Muscle layer of duodenum (tissue), 2 donors: ENCODE measurements around the gene HIF1AN.

Experiments used
- H3K27ac ChIP-seq: one replicate; pipeline ENCODE4 v1.7.0; 2013; ENCODE audit warnings: mild to moderate bottlenecking, low read length
- H3K27me3 ChIP-seq: one replicate; pipeline ENCODE4 v1.7.0; 2013; ENCODE audit warnings: low read depth, mild to moderate bottlenecking, control low read depth, low read length
- H3K36me3 ChIP-seq, 2 donors: one replicate each; pipeline ENCODE4 v1.7.0; 2013; ENCODE audit warnings: low read length in 2 of 2, control low read depth in 1 of 2, mild to moderate bottlenecking in 1 of 2; ENCODE audit not compliant: insufficient read depth in 2 of 2, control insufficient read depth in 1 of 2
- H3K4me1 ChIP-seq, 2 donors: one replicate each; pipeline ENCODE4 v1.7.0; 2013; ENCODE audit warnings: low read length in 2 of 2, mild to moderate bottlenecking in 2 of 2, control low read depth in 1 of 2, moderate library complexity in 1 of 2; ENCODE audit not compliant: insufficient read depth in 2 of 2, control insufficient read depth in 1 of 2
- H3K4me3 ChIP-seq, 2 donors: one replicate each; pipeline ENCODE4 v1.7.0; 2013; ENCODE audit warnings: low read length in 2 of 2, low read depth in 1 of 2, mild to moderate bottlenecking in 1 of 2
- H3K9me3 ChIP-seq, 2 donors: one replicate each; pipeline ENCODE4 v1.7.0; 2013; ENCODE audit warnings: low read length in 2 of 2, control low read depth in 1 of 2, mild to moderate bottlenecking in 1 of 2; ENCODE audit not compliant: control insufficient read depth in 1 of 2
- donor health status: healthy.

HIF1AN gene

GRCh38 chr10:100598166-100598565 lies 62.4 kb downstream of the HIF1AN start:
- H3K36me3 ChIP-seq, result no peaks in the 10 kb centered on the region
- peaks cover 3% of the 10 kb centered on the region for H3K27me3 ChIP-seq

GRCh38 chr10:100600218-100600617 lies 64.5 kb downstream of the HIF1AN start:
- H3K4me3 ChIP-seq, result no peak overlapping the region
- peaks cover 0 to 5% of the 10 kb centered on the region in 2 donors for H3K9me3 ChIP-seq
- H3K4me1 ChIP-seq, result no peaks in the 10 kb centered on the region
- H3K27ac ChIP-seq, result no peak overlapping the region
- no peaks in the 10 kb centered on the region for H3K36me3 ChIP-seq
- peaks cover 3% of the 10 kb centered on the region for H3K27me3 ChIP-seq

More at GRCh38 chr10:100598166-100598565, 62.4 kb downstream of the HIF1AN start:
- Histone ChIP-seq H3K9me3 (no peaks in the 10 kb centered on the region), H3K4me3 (no peak overlapping the region), H3K4me1 (no peaks in the 10 kb centered on the region), H3K27ac (no peak overlapping the region)

GRCh38 chr10:100607439-100607838 lies 71.7 kb downstream of the HIF1AN start:
- Histone ChIP-seq H3K4me1 (no peaks in the 10 kb centered on the region), H3K27me3 (no peaks in the 10 kb centered on the region), H3K4me3 (no peak overlapping the region), H3K36me3 (no peaks in the 10 kb centered on the region), H3K27ac (no peak overlapping the region), H3K9me3 (peaks cover 4 to 7% of the 10 kb centered on the region in 2 donors)
